Neural cell (in vitro differentiated cells): ENCODE results near the gene CLTCL1. TPM values are rescaled to one million over a fixed set of nuclear protein-coding genes. Genes with fewer than 3 reads are reported as not detected.
A peak's percentile ranks its signal among the peaks of the same experiment; 100 is the strongest.

Experiments
- H2AFZ ChIP-seq: fragments of 200-600, 300-800 bp; sonication (generic), shearing (Covaris generic); 2 replicates; pipeline ENCODE4 v1.6.0; 2014; ENCODE audit warnings: low read depth, mild to moderate bottlenecking, antibody characterized with exemption, low read length, moderate library complexity
- H3F3A ChIP-seq: fragments of 200-600 bp; shearing (Covaris generic); 2 replicates; pipeline ENCODE4 v1.6.1; 2016; ENCODE audit warnings: mild to moderate bottlenecking, moderate library complexity, mixed read lengths, antibody characterized with exemption, low read length; ENCODE audit not compliant: insufficient read depth, poor library complexity, severe bottlenecking
- H3K27ac ChIP-seq: fragments of 200-600, 300-800 bp; sonication (generic), shearing (Covaris generic); 2 replicates; pipeline ENCODE4 v1.5.1; 2014; ENCODE audit warnings: mild to moderate bottlenecking, low read length, moderate library complexity
- H3K27me3 ChIP-seq: fragments of 300-800, 200-600 bp; sonication (generic), shearing (Covaris generic); 2 replicates; pipeline ENCODE4 v1.6.0; 2014; ENCODE audit warnings: mild to moderate bottlenecking, low read depth, low read length, moderate library complexity; ENCODE audit not compliant: insufficient read depth
- H3K36me3 ChIP-seq: fragments of 300-800, 200-600 bp; sonication (generic), shearing (Covaris generic); 2 replicates; pipeline ENCODE4 v1.5.1; 2014; ENCODE audit warnings: mild to moderate bottlenecking, antibody characterized with exemption, low read length, moderate library complexity; ENCODE audit not compliant: insufficient read depth
- H3K4me2 ChIP-seq: fragments of 300-800, 200-600 bp; sonication (generic), shearing (Covaris generic); 2 replicates; pipeline ENCODE4 v1.6.0; 2014; ENCODE audit warnings: mild to moderate bottlenecking, low read length
- H3K4me3 ChIP-seq: fragments of 300-800, 200-600 bp; sonication (generic), shearing (Covaris generic); 2 replicates; pipeline ENCODE4 v1.5.1; 2014; ENCODE audit warnings: mild to moderate bottlenecking, low read length, moderate library complexity
- H3K79me2 ChIP-seq: fragments of 200-600 bp; shearing (Covaris generic); replicated peaks from 2 replicates; pipeline ENCODE4 v1.6.0; 2014; ENCODE audit warnings: mild to moderate bottlenecking, low read length, moderate library complexity; ENCODE audit not compliant: insufficient read depth
- H3K9ac ChIP-seq: fragments of 300-800, 200-600 bp; sonication (generic), shearing (Covaris generic); 2 replicates; pipeline ENCODE4 v1.6.1; 2016; ENCODE audit warnings: mild to moderate bottlenecking, low read length, mixed read lengths
- H3K9me2 ChIP-seq: fragments of 200-600 bp; shearing (Covaris generic); 2 replicates; pipeline ENCODE4 v1.6.1; 2016; ENCODE audit warnings: mild to moderate bottlenecking, low read length, mixed read lengths; ENCODE audit not compliant: insufficient read depth
- H3K9me3 ChIP-seq: fragments of 200-600, 300-800 bp; sonication (generic), shearing (Covaris generic); 2 replicates; pipeline ENCODE4 v1.6.1; 2016; ENCODE audit warnings: mild to moderate bottlenecking, mixed run types, low read length, moderate library complexity, mixed read lengths
- H4K20me1 ChIP-seq: fragments of 200-600 bp; shearing (Covaris generic); 2 replicates; pipeline ENCODE4 v1.6.1; 2016; ENCODE audit warnings: mild to moderate bottlenecking, mixed run types; ENCODE audit not compliant: insufficient read depth
- CTCF ChIP-seq: fragments of 450-650 bp; IDR thresholded peaks from 2 replicates; pipeline ENCODE4 v1.5.1; 2014; ENCODE audit warnings: antibody characterized with exemption, mild to moderate bottlenecking, moderate library complexity; ENCODE audit not compliant: poor library complexity, severe bottlenecking
- EP300 ChIP-seq: fragments of 450-650 bp; conservative IDR thresholded peaks from 2 replicates; pipeline ENCODE4 v1.6.1; 2014; ENCODE audit warnings: antibody characterized with exemption, mild to moderate bottlenecking, moderate library complexity; ENCODE audit not compliant: poor library complexity, severe bottlenecking
- EZH2 ChIP-seq: fragments of 200-600, 300-800 bp; shearing (Covaris generic), sonication (generic); IDR thresholded peaks from 2 replicates; pipeline ENCODE4 v1.6.1; 2014; ENCODE audit warnings: antibody characterized with exemption, low read length, borderline replicate concordance, mild to moderate bottlenecking; ENCODE audit not compliant: insufficient read depth, poor library complexity, severe bottlenecking
- MXI1 ChIP-seq: fragments of 450-650 bp; conservative IDR thresholded peaks from 2 replicates; pipeline ENCODE4 v1.6.1; 2014; ENCODE audit warnings: antibody characterized with exemption, mild to moderate bottlenecking; ENCODE audit not compliant: poor library complexity, severe bottlenecking
- POLR2AphosphoS5 ChIP-seq: IDR thresholded peaks from 2 replicates; pipeline ENCODE4 v1.6.1; 2012
- RAD21 ChIP-seq: fragments of 450-650 bp; conservative IDR thresholded peaks from 2 replicates; pipeline ENCODE4 v1.6.1; 2014; ENCODE audit warnings: antibody characterized with exemption, mild to moderate bottlenecking, moderate library complexity
- REST ChIP-seq: IDR thresholded peaks from 2 replicates; pipeline ENCODE4 v1.6.1; 2012; ENCODE audit warnings: borderline replicate concordance
- SMC3 ChIP-seq: fragments of 450-650 bp; conservative IDR thresholded peaks from 2 replicates; pipeline ENCODE4 v1.6.1; 2014; ENCODE audit warnings: antibody characterized with exemption, mild to moderate bottlenecking, moderate library complexity; ENCODE audit not compliant: poor library complexity
- TAF1 ChIP-seq: IDR thresholded peaks from 2 replicates; pipeline ENCODE4 v1.6.1; 2012; ENCODE audit warnings: low read depth
- polyA minus RNA-seq: library from RNA; depleted of rRNA, polyadenylated mRNA; stranded (reverse); fragments of >200 nt; gene quantifications from 2 replicates; pipeline ENCODE4 v1.2.3, GENCODE V29; 2014
- polyA plus RNA-seq: library from polyadenylated mRNA; depleted of rRNA; stranded (reverse); fragments of >200 nt; gene quantifications from 2 replicates; pipeline ENCODE4 v1.2.3, GENCODE V29; 2014

CLTCL1 gene
- polyA plus RNA-seq (7.8 and 14.1 TPM in 2 replicates), polyA minus RNA-seq (9.8 and 12.9 TPM in 2 replicates)

- H3K36me3 ChIP-seq, result no peaks in the 10 kb centered on the region
- H3K9ac ChIP-seq, result peak within 1 kb of the TSS; percentile 71
- H3K4me3 ChIP-seq, result peak within 1 kb of the TSS; percentile 88
- H3K27ac ChIP-seq, result no peak within 1 kb of the TSS
- no peaks in the 10 kb centered on the region for H3K79me2 ChIP-seq
- peak within 1 kb of the TSS; percentile 59 for H3K4me2 ChIP-seq
- H3K9me2 ChIP-seq, result no peaks in the 10 kb centered on the region
- TF ChIP-seq POLR2AphosphoS5 (peak; percentile 60), REST (peak; percentile 5), EZH2 (no peak)
- H2AFZ ChIP-seq, result peak within 1 kb of the TSS; percentile 56
- H3K27me3 ChIP-seq, result peaks cover 11% of the 10 kb centered on the region
- H3K9me3 ChIP-seq, result no peaks in the 10 kb centered on the region
- no peaks in the 10 kb centered on the region for H4K20me1 ChIP-seq
- no peaks in the 10 kb centered on the region for H3F3A ChIP-seq
Observed at GRCh38 chr22:19291580-19292457, at the start of gene CLTCL1. CLTCL1 (minus strand) TSS chr22:19291719; CDS start chr22:19291641, 78 bp downstream.

DNA sequence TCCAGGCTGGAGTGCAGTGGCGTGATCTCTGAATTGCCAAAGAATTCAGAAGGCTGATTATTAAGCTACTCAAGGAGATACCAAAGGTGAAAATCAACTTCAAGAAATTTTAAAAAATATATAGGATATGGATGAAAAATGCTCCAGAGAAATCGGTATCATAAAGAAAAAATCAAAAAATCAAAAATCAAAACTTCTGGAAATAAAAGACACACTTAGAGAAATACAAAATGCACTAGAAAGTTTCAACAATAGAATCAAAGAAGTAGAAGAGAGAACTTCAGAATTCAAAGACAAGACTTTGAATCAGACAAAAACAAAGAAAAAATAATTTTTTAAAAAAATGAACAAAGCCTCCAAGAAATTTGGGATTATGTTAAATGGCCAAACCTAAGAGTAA, 45.6 kb upstream of the CLTCL1 start:
- TF ChIP-seq EZH2 (no peak), SMC3 (no peak), EP300 (no peak), POLR2AphosphoS5 (no peak), CTCF (no peak), RAD21 (no peak), TAF1 (no peak), REST (no peak), MXI1 (no peak)
- H3K4me2 ChIP-seq, result no peak overlapping the region
- H2AFZ ChIP-seq, result no peak overlapping the region
- H3K27me3 ChIP-seq, result no peaks in the 10 kb centered on the region
- no peak overlapping the region for H3K4me3 ChIP-seq
- H3K9me2 ChIP-seq, result no peaks in the 10 kb centered on the region
- H3F3A ChIP-seq, result no peaks in the 10 kb centered on the region
- H3K36me3 ChIP-seq, result peaks cover 20% of the 10 kb centered on the region
- H3K27ac ChIP-seq, result no peak overlapping the region
- H3K9me3 ChIP-seq, result peaks cover 10% of the 10 kb centered on the region
- H3K79me2 ChIP-seq, result no peaks in the 10 kb centered on the region
- no peaks in the 10 kb centered on the region for H4K20me1 ChIP-seq
- no peak overlapping the region for H3K9ac ChIP-seq
